NOMO-1 treated with DMSO at 0.1 percent for 48 hours (cell line): ENCODE data around the gene BSCL2.
A peak's percentile ranks its signal among the peaks of the same experiment; 100 is the strongest.
"Not testable (repeated sequence)": the region's sequence is repeated elsewhere in the genome, so short reads cannot be mapped to it uniquely, and the experiment has no call there.

Source experiments
- DNase-seq: peaks from one replicate; lab custom pipeline; 2025; ENCODE audit not compliant: unreplicated experiment; lab: John Stamatoyannopoulos, UW

BSCL2 gene

GRCh38 chr11:62664405-62665074, 42.7 kb downstream of the BSCL2 start:
- DNase-seq, result peak; percentile 77

- peak; percentile 38 for DNase-seq
Measured at GRCh38 chr11:62656796-62657429, 50.3 kb downstream of the BSCL2 start.

GRCh38 chr11:62654297-62654696, 52.9 kb downstream of the BSCL2 start:
- DNase-seq, result no peak

- DNase-seq, result no peak
Measured at GRCh38 chr11:62652161-62653006, 54.8 kb downstream of the BSCL2 start.

- not testable (repeated sequence) for DNase-seq
Measured at GRCh38 chr11:62650283-62650682, 56.9 kb downstream of the BSCL2 start.

GRCh38 chr11:62649486-62649885, 57.7 kb downstream of the BSCL2 start:
- DNase-seq, result no peak

GRCh38 chr11:62648967-62649364, 58.3 kb downstream of the BSCL2 start:
- no peak for DNase-seq

- no peak for DNase-seq
Measured at GRCh38 chr11:62648185-62648966, 58.8 kb downstream of the BSCL2 start.

GRCh38 chr11:62647609-62648005, 59.6 kb downstream of the BSCL2 start:
- DNase-seq, result no peak

- DNase-seq, result no peak
Measured at GRCh38 chr11:62646825-62647608, 60.2 kb downstream of the BSCL2 start.

GRCh38 chr11:62645946-62646824, 61.0 kb downstream of the BSCL2 start, which contains the start of gene GANAB:
GANAB (minus strand) TSS chr11:62646613; CDS start chr11:62646599, 14 bp downstream.
- peak; percentile 99 for DNase-seq

GRCh38 chr11:62645671-62645945, 61.6 kb downstream of the BSCL2 start:
- no peak for DNase-seq

GRCh38 chr11:62644220-62644619, 63.0 kb downstream of the BSCL2 start:
- DNase-seq, result no peak
